T-helper 2 cell treated with Interferon-gamma antibody and Interleukin-4, amounts not matched to agents 100 ng/mL and 5 ng/mL, for 36 hours (primary cell): ENCODE results near the gene EPB41L4A. TPM values are rescaled to one million over a fixed set of nuclear protein-coding genes. Genes with fewer than 3 reads are reported as not detected.

Source experiments
- intact Hi-C: fragments of 100-400 bp; cut with micrococcal nuclease; formaldehyde crosslinking; loops from one replicate; pipeline ENCODE4 v1.15.1; 2023
- total RNA-seq: library from RNA; stranded (reverse); gene quantifications from 2 replicates; pipeline ENCODE4 v1.2.3, GENCODE V29; 2022

The EPB41L4A gene
- total RNA-seq, 1 donor from 2014 or later: 0.70 TPM

DNA sequence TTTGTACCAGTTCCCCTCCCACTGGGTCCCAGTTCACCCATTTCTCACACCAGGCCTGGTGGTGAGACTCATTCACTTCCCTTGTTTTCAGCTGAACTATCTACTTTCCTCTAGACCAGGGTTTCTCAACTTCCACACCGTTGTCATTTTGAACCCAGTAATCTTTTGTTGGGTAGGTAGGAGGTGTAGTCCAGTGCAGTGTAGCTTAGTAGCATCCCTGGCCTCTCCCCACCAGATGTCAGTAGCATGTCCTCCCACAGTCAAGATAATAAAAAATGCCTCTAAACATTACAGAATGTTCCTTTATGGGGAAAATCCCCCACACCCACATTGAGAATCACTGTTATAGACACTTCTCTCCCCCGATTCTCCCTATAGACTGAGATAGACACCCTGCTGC is 299.1 kb downstream of the EPB41L4A start:
- intact Hi-C loops: no loop called here

- intact Hi-C loops: no loop called here
Measured at GRCh38 chr5:112119508-112119907, 299.6 kb downstream of the EPB41L4A start.

- intact Hi-C loops: no loop called here
Measured at GRCh38 chr5:112117551-112117950, 301.5 kb downstream of the EPB41L4A start.

- intact Hi-C loops: no loop called here
Measured at GRCh38 chr5:112116371-112116770, 302.7 kb downstream of the EPB41L4A start.

GRCh38 chr5:112113565-112113964 is 305.5 kb downstream of the EPB41L4A start:
- intact Hi-C loops: no loop called here
